ENCODE measurements around the gene CEP192. TPM values are rescaled to one million over a fixed set of nuclear protein-coding genes. Genes with fewer than 3 reads are reported as not detected.

Gene CEP192
- polyA plus RNA-seq, 1 donor (not counting 4 experiments of a cell fraction or from before 2014, with no cell fraction given): 16.6 TPM

DNA sequence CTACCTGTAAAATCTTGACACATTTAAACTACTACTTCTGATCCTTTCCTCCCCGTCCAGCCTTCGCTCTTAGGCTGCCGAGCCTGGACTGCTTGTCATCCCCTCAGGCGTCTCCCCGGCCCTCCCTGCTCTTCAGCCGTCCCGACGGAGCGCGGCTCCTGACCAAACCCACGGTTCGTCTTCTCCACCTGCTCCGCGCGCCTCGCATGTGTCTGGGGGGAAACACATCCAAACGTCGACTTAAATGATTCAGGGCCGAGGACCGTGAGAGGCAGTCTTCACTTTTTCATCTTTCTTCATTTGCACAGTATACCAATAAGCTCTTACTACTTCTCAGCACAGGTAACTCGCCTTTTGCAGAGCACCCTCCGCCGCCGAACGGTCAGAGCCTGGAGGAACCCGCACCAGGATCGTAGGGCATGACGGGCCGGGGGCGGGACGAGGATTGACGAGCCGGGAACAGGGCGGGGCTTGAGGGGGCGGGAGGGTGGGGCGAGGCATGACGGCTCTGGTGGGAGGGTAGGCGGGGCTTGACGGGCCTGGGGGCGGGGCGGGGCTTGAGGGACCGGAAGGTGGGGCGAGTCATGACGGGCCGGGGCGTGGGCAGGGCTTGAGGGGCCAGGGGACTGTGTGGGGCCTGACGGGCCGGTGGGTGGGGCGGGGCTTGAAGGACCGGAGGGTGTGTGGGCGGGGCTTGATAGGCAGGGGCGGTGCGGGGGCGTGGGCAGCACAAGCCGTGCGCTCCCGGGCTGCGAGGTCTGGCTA, 43.7 kb upstream of the CEP192 start, which contains the start of gene SEH1L:
Gene SEH1L, plus strand, starts transcription at position 727 of the 765 bp plus-strand sequence. CDS start 111 bp downstream, outside the sequence.
- peak within 1 kb of the TSS; percentile 89 for H3K4me2 ChIP-seq (ENCODE audit: control insufficient read depth, extremely low read depth, insufficient read depth, low read depth, low read length)
- no peaks in the 10 kb centered on the region for H3K27me3 ChIP-seq (ENCODE audit: control insufficient read depth, extremely low read depth, insufficient read depth, low read length)
- dilution Hi-C loops (cut with MboI; ENCODE audit: extremely low pct_ligation_motif_present, low sequenced_read_pairs): no loop called here
- H3K9ac ChIP-seq (ENCODE audit: control insufficient read depth, extremely low read depth, insufficient read depth, low read length): peak within 1 kb of the TSS; percentile 94
- H3K27ac ChIP-seq (ENCODE audit: control insufficient read depth, insufficient read depth, low read length): peak within 1 kb of the TSS; percentile 86
- H3K36me3 ChIP-seq (ENCODE audit: control insufficient read depth in 2 of 2, extremely low read depth in 1 of 2, insufficient read depth in 2 of 2, low read length in 2 of 2): no peaks in the 10 kb centered on the region
- H2AFZ ChIP-seq (ENCODE audit: control insufficient read depth, low read length): peak within 1 kb of the TSS; percentile 96
- no peak for FAIRE-seq
- TF ChIP-seq EZH2 (IDR thresholded peaks at IDR 0.05; ENCODE audit: low read length): no peak
- TF ChIP-seq, protein P1, sequence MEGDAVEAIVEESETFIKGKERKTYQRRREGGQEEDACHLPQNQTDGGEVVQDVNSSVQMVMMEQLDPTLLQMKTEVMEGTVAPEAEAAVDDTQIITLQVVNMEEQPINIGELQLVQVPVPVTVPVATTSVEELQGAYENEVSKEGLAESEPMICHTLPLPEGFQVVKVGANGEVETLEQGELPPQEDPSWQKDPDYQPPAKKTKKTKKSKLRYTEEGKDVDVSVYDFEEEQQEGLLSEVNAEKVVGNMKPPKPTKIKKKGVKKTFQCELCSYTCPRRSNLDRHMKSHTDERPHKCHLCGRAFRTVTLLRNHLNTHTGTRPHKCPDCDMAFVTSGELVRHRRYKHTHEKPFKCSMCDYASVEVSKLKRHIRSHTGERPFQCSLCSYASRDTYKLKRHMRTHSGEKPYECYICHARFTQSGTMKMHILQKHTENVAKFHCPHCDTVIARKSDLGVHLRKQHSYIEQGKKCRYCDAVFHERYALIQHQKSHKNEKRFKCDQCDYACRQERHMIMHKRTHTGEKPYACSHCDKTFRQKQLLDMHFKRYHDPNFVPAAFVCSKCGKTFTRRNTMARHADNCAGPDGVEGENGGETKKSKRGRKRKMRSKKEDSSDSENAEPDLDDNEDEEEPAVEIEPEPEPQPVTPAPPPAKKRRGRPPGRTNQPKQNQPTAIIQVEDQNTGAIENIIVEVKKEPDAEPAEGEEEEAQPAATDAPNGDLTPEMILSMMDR (optimal IDR thresholded peaks at IDR 0.05 in 1 of 3, IDR thresholded peaks at IDR 0.05 in 1 of 3, conservative IDR thresholded peaks at IDR 0.05 in 1 of 3; ENCODE audit: extremely low read depth in 1 of 3, insufficient read depth in 2 of 3, low read length in 3 of 3): no peak
- peak; percentile 92 for DNase-seq (ENCODE audit: low read depth, low spot score)
- no peaks in the 10 kb centered on the region for H3K9me1 ChIP-seq (ENCODE audit: control insufficient read depth, extremely low read depth, insufficient read depth, low read length)
- no peaks in the 10 kb centered on the region for H4K20me1 ChIP-seq (ENCODE audit: control insufficient read depth, extremely low read depth, insufficient read depth, low read length)
- peaks cover 31% of the 10 kb centered on the region for H3K79me2 ChIP-seq (ENCODE audit: control insufficient read depth, insufficient read depth, low read length)
- H3K4me3 ChIP-seq (ENCODE audit: control insufficient read depth in 2 of 3, extremely low read depth in 1 of 3, insufficient read depth in 2 of 3, low read depth in 1 of 3, low read length in 3 of 3): peak within 1 kb of the TSS; percentile 75 to 93 (median 89)
- peaks cover 8% of the 10 kb centered on the region for H3K4me1 ChIP-seq (ENCODE audit: control insufficient read depth, extremely low read depth, insufficient read depth, low read length)
- H3K9me3 ChIP-seq (ENCODE audit: control insufficient read depth, low read depth, low read length): no peaks in the 10 kb centered on the region

- DNase-seq (ENCODE audit: low read depth, low spot score) (peak; percentile 61), FAIRE-seq (no peak)
- H3K4me3 ChIP-seq (ENCODE audit: control insufficient read depth in 2 of 3, extremely low read depth in 1 of 3, insufficient read depth in 2 of 3, low read depth in 1 of 3, low read length in 3 of 3): peak overlapping the region; percentile 67 to 79 (median 75)
- H3K9ac ChIP-seq (ENCODE audit: control insufficient read depth, extremely low read depth, insufficient read depth, low read length): peak overlapping the region; percentile 88
- H3K27ac ChIP-seq (ENCODE audit: control insufficient read depth, insufficient read depth, low read length): peak overlapping the region; percentile 84
- no peaks in the 10 kb centered on the region for H3K36me3 ChIP-seq (ENCODE audit: control insufficient read depth in 2 of 2, extremely low read depth in 1 of 2, insufficient read depth in 2 of 2, low read length in 2 of 2)
- TF ChIP-seq, protein P1 (optimal IDR thresholded peaks at IDR 0.05 in 1 of 3, IDR thresholded peaks at IDR 0.05 in 1 of 3, conservative IDR thresholded peaks at IDR 0.05 in 1 of 3; ENCODE audit: extremely low read depth in 1 of 3, insufficient read depth in 2 of 3, low read length in 3 of 3): no peak
- TF ChIP-seq EZH2 (IDR thresholded peaks at IDR 0.05; ENCODE audit: low read length): no peak
- peak overlapping the region; percentile 79 for H3K4me2 ChIP-seq (ENCODE audit: control insufficient read depth, extremely low read depth, insufficient read depth, low read depth, low read length)
- peaks cover 35% of the 10 kb centered on the region for H3K79me2 ChIP-seq (ENCODE audit: control insufficient read depth, insufficient read depth, low read length)
- dilution Hi-C loops (cut with MboI; ENCODE audit: extremely low pct_ligation_motif_present, low sequenced_read_pairs): no loop called here
- no peaks in the 10 kb centered on the region for H3K27me3 ChIP-seq (ENCODE audit: control insufficient read depth, extremely low read depth, insufficient read depth, low read length)
- H3K9me3 ChIP-seq (ENCODE audit: control insufficient read depth, low read depth, low read length): no peaks in the 10 kb centered on the region
- H2AFZ ChIP-seq (ENCODE audit: control insufficient read depth, low read length): peak overlapping the region; percentile 83
- H4K20me1 ChIP-seq (ENCODE audit: control insufficient read depth, extremely low read depth, insufficient read depth, low read length): no peaks in the 10 kb centered on the region
- peaks cover 8% of the 10 kb centered on the region for H3K4me1 ChIP-seq (ENCODE audit: control insufficient read depth, extremely low read depth, insufficient read depth, low read length)
- H3K9me1 ChIP-seq (ENCODE audit: control insufficient read depth, extremely low read depth, insufficient read depth, low read length): no peaks in the 10 kb centered on the region
Measured at GRCh38 chr18:12948050-12948804, 42.9 kb upstream of the CEP192 start.

Data from keratinocyte (primary cell).